Activated CD4-positive, alpha-beta T cell treated with anti-CD3 and anti-CD28 coated beads for 24 hours (primary cell): ENCODE results near the gene RNF38.
"Not testable (repeated sequence)": the region's sequence is repeated elsewhere in the genome, so short reads cannot be mapped to it uniquely, and the experiment has no call there.

Experiments used
- DNase-seq, 2 donors: peaks; one replicate each; pipeline ENCODE4 v3.0.0-alpha.2; 2020; ENCODE audit warnings: low read depth in 2 of 2

Gene RNF38

GRCh38 chr9:36407122-36407723 lies 7.2 kb upstream of the RNF38 start:
- DNase-seq: peak; percentile 26 to 38

DNA sequence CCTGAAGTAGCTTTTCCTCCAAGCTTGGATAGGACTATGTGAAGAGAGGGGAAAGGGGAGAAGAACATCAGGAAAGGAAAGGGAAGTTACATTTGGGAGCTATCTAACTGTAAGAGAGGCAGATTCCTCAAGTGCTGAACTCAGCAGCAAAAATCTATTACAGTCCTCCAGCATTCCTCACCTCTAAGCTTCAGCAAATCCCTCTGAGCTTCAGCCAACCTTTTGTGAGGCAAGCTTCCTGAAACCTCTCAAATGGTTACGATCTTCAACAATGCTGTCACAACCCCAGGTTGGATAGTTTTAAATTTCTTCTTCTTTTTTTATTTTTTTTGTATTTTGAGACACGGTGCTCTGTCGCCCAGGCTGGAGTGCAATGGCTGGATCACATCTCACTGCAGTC lies 2.5 kb upstream of the RNF38 start:
- no peak for DNase-seq

GRCh38 chr9:36401897-36402480 lies 1.9 kb upstream of the RNF38 start:
- DNase-seq: no peak

DNA sequence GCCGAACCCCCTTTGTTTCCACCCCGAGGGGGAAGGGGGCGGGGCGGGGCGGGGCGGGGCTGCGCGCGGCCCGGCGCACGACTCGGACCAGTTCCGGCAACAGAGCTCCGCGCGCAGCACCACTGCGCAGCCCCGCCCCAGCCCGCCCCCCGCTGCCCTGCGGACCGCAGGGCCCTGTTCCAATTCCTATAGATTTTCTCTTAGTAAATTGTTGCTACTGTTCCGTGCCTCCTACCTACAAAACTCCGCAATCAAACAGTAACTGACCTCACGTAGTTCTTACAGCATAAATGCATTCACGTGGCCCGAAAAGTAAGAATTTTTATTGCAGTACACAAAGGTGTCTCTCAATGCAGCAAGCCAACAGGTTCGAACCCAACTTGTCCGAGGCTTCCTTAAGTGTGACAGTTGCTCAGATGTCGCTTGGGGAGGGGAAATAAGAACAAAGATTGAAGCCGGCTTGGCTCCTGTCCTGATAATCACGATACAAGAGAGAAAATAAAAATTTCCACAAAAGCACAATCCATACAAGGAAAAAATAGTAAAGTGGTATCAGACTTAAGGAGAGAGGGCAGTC lies 1.2 kb upstream of the RNF38 start:
- no peak for DNase-seq

GRCh38 chr9:36400332-36401163 lies 479 bp upstream of the RNF38 start:
- peak; percentile 86 to 87 for DNase-seq

DNA sequence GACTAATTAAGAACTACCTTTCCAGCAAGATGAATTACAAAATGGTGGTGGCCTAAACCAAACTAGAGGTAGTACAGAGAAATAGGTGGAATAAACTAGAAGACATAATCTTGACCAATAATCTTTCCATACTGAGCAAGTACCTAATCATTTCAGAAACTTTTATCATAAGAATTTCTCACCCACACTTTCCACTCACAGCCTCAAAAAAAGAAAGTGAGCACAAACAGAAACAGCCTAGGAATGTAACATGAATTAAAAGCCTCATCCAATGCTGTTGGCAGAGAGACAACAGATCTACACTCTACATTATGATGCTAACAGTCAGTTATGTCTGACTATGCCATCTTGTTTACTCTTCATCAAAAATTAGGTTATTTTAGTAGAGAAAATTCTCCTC lies 1.3 kb downstream of the RNF38 start:
- DNase-seq: no peak

- DNase-seq: no peak
Measured at GRCh38 chr9:36396985-36397384, 3.1 kb downstream of the RNF38 start.

DNA sequence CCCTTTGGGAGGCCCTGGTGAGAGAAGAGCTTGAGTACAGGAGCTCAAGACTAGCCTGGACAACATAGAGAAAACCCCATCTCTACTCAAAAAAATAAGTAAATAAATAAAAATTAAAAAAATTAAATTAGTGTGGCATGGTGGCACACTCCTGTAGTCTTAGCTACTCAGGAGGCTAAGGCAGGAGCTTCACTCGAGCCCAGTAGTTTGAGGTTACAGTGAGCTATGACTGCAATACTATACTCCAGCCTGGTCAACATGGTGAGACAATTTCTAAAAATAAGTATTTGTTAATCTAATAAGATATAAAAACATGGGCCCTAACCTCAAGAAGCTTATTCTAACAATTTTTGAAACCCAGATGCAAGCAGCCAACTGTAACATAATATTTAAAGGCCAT lies 7.6 kb downstream of the RNF38 start:
- DNase-seq: no peak

- DNase-seq: no peak
Measured at GRCh38 chr9:36389590-36389989, 10.5 kb downstream of the RNF38 start.

GRCh38 chr9:36386396-36386965 lies 13.6 kb downstream of the RNF38 start:
- DNase-seq: not testable (repeated sequence)

GRCh38 chr9:36382484-36382883 lies 17.6 kb downstream of the RNF38 start:
- no peak for DNase-seq

DNA sequence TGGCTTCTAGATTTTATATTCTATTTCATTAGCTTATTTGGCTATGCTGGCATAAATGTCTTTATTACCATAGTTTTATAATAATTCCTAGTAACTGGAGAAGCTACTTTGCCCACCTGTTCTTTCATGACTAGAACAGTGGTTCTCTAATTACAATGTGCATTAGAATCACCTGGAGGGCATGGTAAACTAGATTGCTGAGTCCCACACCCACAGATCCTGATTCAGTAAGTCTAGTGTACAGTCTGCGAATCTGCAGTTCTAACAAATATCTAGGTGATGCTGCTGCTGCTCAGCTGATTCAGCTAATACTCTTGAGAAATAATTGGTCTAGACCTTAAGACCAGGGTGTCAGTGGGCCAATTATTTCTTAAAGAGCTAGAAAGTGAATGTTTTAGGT lies 35.5 kb downstream of the RNF38 start:
- no peak for DNase-seq

GRCh38 chr9:36363448-36363847 lies 36.6 kb downstream of the RNF38 start:
- DNase-seq: no peak

- DNase-seq: no peak
Measured at GRCh38 chr9:36358486-36358885, 41.6 kb downstream of the RNF38 start.

DNA sequence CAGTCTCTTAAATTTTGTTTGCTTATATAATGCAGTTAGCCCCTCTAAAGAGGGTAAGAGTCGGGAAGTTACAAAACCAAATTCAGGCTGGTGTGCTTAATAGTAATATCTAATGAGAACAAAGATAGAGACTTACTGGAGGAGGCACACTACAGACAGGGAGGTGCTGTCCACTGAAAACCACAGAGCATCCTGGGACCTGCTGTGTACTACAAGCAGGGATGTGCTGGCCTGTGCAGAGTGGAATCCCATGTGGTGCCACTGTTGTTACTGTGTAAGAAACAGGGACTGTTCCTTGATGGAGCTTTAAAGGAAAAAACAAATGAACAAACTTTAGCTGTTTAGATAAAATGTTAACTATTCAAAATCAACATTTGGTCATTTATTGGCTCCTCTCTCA lies 42.4 kb downstream of the RNF38 start:
- DNase-seq: no peak

GRCh38 chr9:36346569-36346968 lies 53.5 kb downstream of the RNF38 start:
- DNase-seq: no peak

DNA sequence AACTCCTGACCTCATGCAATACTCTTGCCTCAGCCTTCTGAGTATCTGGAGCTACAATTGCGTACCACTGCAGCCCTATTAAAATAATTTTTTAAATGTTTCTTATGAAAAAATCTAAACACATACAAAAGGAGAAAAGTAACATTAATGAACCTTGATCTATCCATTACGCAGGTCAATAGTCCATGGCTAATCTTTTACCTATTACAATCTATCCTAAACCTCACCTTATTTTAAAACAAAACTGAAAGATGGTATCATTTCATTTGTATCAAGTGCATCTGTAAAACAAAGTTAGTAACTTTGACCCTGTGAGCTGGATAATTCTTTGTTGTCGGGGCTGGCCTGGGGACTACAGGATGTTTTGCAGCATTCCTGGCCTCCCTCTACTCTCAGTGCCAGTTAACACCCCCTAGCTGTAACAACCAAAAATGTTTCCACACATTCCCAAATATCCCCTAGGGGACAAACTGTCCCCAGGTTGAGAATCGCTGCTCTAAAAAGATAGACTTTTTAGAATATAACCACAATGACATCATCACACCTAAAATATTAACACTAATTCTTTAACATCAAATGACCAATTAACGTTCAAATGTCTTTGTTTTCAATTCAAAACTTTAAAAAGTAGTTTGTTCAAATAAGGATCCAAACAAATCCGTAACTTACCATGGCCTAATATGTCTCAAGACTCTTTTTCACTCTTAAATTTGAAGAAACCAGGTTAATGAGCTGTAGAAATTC lies 54.8 kb downstream of the RNF38 start:
- no peak for DNase-seq

GRCh38 chr9:36341936-36342577 lies 58.0 kb downstream of the RNF38 start:
- no peak for DNase-seq

DNA sequence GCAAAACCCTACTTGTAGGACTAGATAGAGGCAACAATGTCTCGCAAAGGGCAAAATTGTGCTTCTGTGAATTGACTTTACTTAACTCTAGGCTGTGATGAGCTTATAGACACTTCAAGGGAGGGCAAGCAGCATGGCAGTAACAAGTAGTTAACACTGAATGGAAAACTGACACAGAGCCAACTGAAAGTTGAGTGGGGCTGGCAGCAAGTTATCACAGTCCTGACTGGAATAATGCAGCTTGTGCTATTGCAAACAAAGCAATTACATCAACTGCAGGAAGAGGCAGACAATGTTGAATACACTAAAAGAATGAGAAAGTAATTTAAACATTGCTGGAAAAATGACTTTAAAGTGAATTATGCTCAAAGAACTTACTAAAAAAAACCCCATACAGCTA lies 62.2 kb downstream of the RNF38 start:
- no peak for DNase-seq

GRCh38 chr9:36337002-36337401 lies 63.1 kb downstream of the RNF38 start:
- no peak for DNase-seq
